Fibroblast of skin of abdomen (primary cell): ENCODE measurements around the gene PCCA.
"Not testable (repeated sequence)": the region's sequence is repeated elsewhere in the genome, so short reads cannot be mapped to it uniquely, and the experiment has no call there.

Source experiments
- DNase-seq: peaks from one replicate; pipeline ENCODE4 v3.0.0-alpha.2; 2013

PCCA gene

GRCh38 chr13:100141461-100141961 is 52.6 kb downstream of the PCCA start:
- DNase-seq, result not testable (repeated sequence)

- no peak for DNase-seq
These were observed 57.6 kb downstream of the PCCA start for GRCh38 chr13:100146534-100146933.

- DNase-seq, result no peak
These were observed 58.9 kb downstream of the PCCA start for GRCh38 chr13:100147825-100148224.

- DNase-seq, result no peak
These were observed 59.5 kb downstream of the PCCA start for GRCh38 chr13:100148422-100148821.

- DNase-seq, result no peak
These were observed 60.5 kb downstream of the PCCA start for GRCh38 chr13:100149389-100149788.

- not testable (repeated sequence) for DNase-seq
These were observed 61.8 kb downstream of the PCCA start for GRCh38 chr13:100150711-100151110.

- DNase-seq, result no peak
These were observed 66.0 kb downstream of the PCCA start for GRCh38 chr13:100154842-100155416.

GRCh38 chr13:100156788-100157187 is 67.9 kb downstream of the PCCA start:
- no peak for DNase-seq

- DNase-seq, result no peak
These were observed 69.7 kb downstream of the PCCA start for GRCh38 chr13:100158569-100158968.

GRCh38 chr13:100159584-100159983 is 70.7 kb downstream of the PCCA start:
- DNase-seq, result no peak

GRCh38 chr13:100160450-100160849 is 71.6 kb downstream of the PCCA start:
- no peak for DNase-seq

- DNase-seq, result no peak
These were observed 74.5 kb downstream of the PCCA start for GRCh38 chr13:100163375-100163774.

- no peak for DNase-seq
These were observed 84.3 kb downstream of the PCCA start for GRCh38 chr13:100173203-100173602.

GRCh38 chr13:100174455-100174854 is 85.6 kb downstream of the PCCA start:
- not testable (repeated sequence) for DNase-seq

GRCh38 chr13:100175078-100175802 is 86.3 kb downstream of the PCCA start:
- DNase-seq, result no peak

GRCh38 chr13:100175803-100176182 is 86.9 kb downstream of the PCCA start:
- no peak for DNase-seq

GRCh38 chr13:100176801-100177400 is 88.0 kb downstream of the PCCA start:
- peak; percentile 48 for DNase-seq

GRCh38 chr13:100178309-100178708 is 89.4 kb downstream of the PCCA start:
- no peak for DNase-seq

GRCh38 chr13:100179276-100179675 is 90.4 kb downstream of the PCCA start:
- DNase-seq, result no peak

- no peak for DNase-seq
These were observed 94.1 kb downstream of the PCCA start for GRCh38 chr13:100182900-100183490.

- DNase-seq, result no peak
These were observed 95.2 kb downstream of the PCCA start for GRCh38 chr13:100184095-100184494.

GRCh38 chr13:100195568-100195967 is 106.7 kb downstream of the PCCA start:
- no peak for DNase-seq

GRCh38 chr13:100196375-100196774 is 107.5 kb downstream of the PCCA start:
- DNase-seq, result peak; percentile 22
